ENCODE measurements around the gene NFKB2.

DNA sequence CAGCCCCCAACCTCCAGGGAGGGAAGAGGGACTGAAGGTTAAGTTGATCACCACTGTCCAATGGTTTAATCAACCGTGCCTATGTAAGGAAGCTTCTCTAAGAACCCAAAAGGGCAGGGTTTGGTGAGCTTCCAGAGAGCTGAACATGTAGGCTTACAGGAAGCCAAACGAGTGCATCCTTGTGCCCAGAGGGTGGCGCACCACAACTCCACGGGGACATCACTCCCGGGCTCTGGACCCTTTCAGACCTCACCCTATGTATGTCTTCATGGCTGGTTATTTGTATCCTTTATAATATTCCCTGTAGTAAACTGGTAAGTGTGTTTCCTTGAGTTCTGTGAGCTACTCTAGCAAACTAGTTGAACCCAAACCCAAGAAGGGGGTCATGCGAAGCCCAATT, 11.5 kb upstream of the NFKB2 start:
- TF ChIP-seq, protein P1, sequence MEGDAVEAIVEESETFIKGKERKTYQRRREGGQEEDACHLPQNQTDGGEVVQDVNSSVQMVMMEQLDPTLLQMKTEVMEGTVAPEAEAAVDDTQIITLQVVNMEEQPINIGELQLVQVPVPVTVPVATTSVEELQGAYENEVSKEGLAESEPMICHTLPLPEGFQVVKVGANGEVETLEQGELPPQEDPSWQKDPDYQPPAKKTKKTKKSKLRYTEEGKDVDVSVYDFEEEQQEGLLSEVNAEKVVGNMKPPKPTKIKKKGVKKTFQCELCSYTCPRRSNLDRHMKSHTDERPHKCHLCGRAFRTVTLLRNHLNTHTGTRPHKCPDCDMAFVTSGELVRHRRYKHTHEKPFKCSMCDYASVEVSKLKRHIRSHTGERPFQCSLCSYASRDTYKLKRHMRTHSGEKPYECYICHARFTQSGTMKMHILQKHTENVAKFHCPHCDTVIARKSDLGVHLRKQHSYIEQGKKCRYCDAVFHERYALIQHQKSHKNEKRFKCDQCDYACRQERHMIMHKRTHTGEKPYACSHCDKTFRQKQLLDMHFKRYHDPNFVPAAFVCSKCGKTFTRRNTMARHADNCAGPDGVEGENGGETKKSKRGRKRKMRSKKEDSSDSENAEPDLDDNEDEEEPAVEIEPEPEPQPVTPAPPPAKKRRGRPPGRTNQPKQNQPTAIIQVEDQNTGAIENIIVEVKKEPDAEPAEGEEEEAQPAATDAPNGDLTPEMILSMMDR (IDR thresholded peaks at IDR 0.05; ENCODE audit: low read depth, low read length), result peak; percentile 46
- TF ChIP-seq MYC (IDR thresholded peaks at IDR 0.05; ENCODE audit: low read depth, low read length) (no peak), POLR2A (IDR thresholded peaks at IDR 0.05; ENCODE audit: extremely low read depth, insufficient read length) (no peak)
- TF ChIP-seq, protein P2, sequence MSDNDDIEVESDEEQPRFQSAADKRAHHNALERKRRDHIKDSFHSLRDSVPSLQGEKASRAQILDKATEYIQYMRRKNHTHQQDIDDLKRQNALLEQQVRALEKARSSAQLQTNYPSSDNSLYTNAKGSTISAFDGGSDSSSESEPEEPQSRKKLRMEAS (IDR thresholded peaks at IDR 0.05; ENCODE audit: low read depth, low read length), result no peak

Measured in NB4 (cell line).